GM13977 (cell line): Measurements from ENCODE around the gene DLG1.

Experiments
- DNase-seq: peaks from one replicate; pipeline ENCODE4 v3.0.0; 2012; ENCODE audit warnings: low spot score
- CTCF ChIP-seq: IDR thresholded peaks from 2 replicates; pipeline ENCODE4 v1.5.1; 2012; ENCODE audit warnings: mild to moderate bottlenecking, control low read depth; ENCODE audit not compliant: insufficient read depth; ENCODE audit errors: extremely low read depth, missing control alignments
- in situ Hi-C: fragments of 300-500 bp; cut with MboI; formaldehyde crosslinking; loops from one replicate; pipeline ENCODE4 v1.12.0; 2022; ENCODE audit warnings: low sequenced_read_pairs, low pct_unique_long_range_greater_than_20kb, mixed read lengths, inconsistent platforms; ENCODE audit not compliant: unreplicated experiment

The DLG1 gene

GRCh38 chr3:197268294-197268693 lies 30.1 kb downstream of the DLG1 start:
- no peak for DNase-seq
- TF ChIP-seq CTCF, result no peak
- in situ Hi-C loops, result no loop called here

DNA sequence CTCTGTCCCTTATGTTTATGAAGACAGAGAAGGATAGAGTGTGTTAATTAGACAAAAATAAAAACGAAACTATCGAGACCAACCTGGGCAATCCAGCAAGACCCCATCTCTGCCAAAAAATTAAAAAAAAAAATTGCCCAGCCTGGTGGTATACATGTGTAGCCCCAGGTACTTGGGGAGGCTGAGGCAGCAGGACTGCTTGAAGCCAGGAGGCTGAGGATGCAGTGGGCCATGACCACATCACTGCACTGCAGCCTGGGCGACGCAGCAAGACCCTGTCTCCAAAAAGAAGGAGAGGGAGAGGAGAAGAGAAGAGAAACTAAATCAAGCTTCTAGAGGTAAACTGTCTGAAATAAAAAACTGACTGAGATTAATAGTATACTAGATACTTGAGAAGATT lies 32.1 kb downstream of the DLG1 start:
- in situ Hi-C loops, result no loop called here
- DNase-seq, result no peak
- TF ChIP-seq CTCF, result no peak

- in situ Hi-C loops, result no loop called here
- no peak for TF ChIP-seq CTCF
- no peak for DNase-seq
Measured at GRCh38 chr3:197262709-197263108, 35.7 kb downstream of the DLG1 start.

DNA sequence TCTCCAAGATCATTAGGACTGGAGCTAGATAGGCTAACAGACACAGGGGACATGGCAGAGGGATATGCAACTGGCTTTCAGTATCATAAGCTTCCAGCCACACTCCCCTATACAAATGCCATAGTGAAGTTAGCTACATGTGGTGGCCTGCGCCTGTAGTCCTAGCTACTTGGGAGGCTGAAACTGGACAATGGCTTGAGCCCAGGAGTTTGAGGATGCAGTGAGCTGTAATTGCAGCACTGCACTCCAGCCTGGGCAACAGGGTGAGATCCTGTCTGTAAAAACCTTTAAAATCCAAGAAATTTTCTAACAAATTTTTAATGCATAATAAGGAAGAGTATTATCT lies 37.3 kb downstream of the DLG1 start:
- no peak for DNase-seq
- in situ Hi-C loops, result no loop called here
- no peak for TF ChIP-seq CTCF

GRCh38 chr3:197260491-197261163 lies 37.8 kb downstream of the DLG1 start:
- no peak for TF ChIP-seq CTCF
- in situ Hi-C loops, result no loop called here

GRCh38 chr3:197259096-197259495 lies 39.3 kb downstream of the DLG1 start:
- no peak for TF ChIP-seq CTCF
- in situ Hi-C loops, result loop anchor here (10.0 kb wide), 1 partner anchor 246 kb away; no protein-coding TSS in a partner anchor
- DNase-seq, result no peak

More at GRCh38 chr3:197260491-197261163, 37.8 kb downstream of the DLG1 start:
- DNase-seq, result no peak

DNA sequence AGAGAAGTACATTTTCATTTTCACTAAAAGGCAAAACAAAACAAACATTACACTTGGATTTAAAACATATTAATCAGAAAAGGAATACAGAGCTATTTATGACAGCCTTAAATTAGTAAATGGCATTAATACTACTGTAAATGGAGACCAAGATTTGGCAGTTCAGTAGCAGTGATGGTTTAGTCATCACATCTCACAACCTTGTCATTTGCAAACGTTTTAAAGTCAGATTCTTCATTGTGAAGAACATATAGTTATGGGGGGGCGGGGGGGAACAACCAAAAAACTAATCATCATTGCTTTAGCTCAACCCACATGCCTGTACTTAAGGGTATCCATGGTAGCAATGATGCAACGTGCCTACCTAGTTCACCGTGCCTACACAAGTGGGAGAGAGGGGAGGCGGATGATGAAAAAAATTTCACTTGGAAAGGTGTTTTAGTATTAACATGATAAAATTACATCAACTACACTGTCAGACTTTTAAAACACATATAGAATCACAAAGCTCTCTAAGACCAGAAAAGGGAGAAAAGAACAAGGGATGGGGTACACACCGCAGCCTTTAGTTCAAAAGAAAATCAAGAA lies 40.1 kb downstream of the DLG1 start:
- no peak for DNase-seq
- no peak for TF ChIP-seq CTCF
- in situ Hi-C loops, result loop anchor here (10.0 kb wide), 1 partner anchor 247 kb away; no protein-coding TSS in a partner anchor
